Spleen (tissue), 11 donors: ENCODE results near the gene DCTN3. TPM values are rescaled to one million over a fixed set of nuclear protein-coding genes. Genes with fewer than 3 reads are reported as not detected.

Experiments used
- DNase-seq: peaks from one replicate; pipeline ENCODE4 v3.0.0-alpha.2; 2020
- H3K27ac ChIP-seq, 8 donors: fragments of 200-600 bp; sonication (generic) in 7 of 8; 1 replicate in 4 of 8; 2 replicates in 4 of 8; pipeline versions ENCODE4 v1.5.0 to v1.8.0; 2016 to 2021; ENCODE audit warnings: inconsistent platforms in 4 of 8, mild to moderate bottlenecking in 4 of 8, moderate library complexity in 1 of 8
- H3K27me3 ChIP-seq, 7 donors: fragments of 200-600 bp; sonication (generic) in 6 of 7; replicated peaks in 1 of 7; 1 replicate in 4 of 7; 2 replicates in 3 of 7; pipeline versions ENCODE4 v1.5.0 to v1.8.0; 2016 to 2021; ENCODE audit warnings: inconsistent platforms in 3 of 7, mild to moderate bottlenecking in 1 of 7
- H3K36me3 ChIP-seq, 6 donors: fragments of 200-600 bp; sonication (generic) in 5 of 6; 1 replicate in 4 of 6; 2 replicates in 2 of 6; pipeline versions ENCODE4 v1.5.0 to v1.8.0; 2016 to 2021; ENCODE audit warnings: inconsistent platforms in 2 of 6
- H3K4me1 ChIP-seq, 6 donors: fragments of 200-600 bp; sonication (generic) in 5 of 6; 1 replicate in 3 of 6; 2 replicates in 3 of 6; pipeline versions ENCODE4 v1.5.0 to v1.8.0; 2016 to 2021; ENCODE audit warnings: inconsistent platforms in 3 of 6
- H3K4me3 ChIP-seq, 8 donors: fragments of 200-600 bp; sonication (generic) in 7 of 8; 1 replicate in 4 of 8; 2 replicates in 4 of 8; pipeline versions ENCODE4 v1.5.0 to v1.8.0; 2016 to 2021; ENCODE audit warnings: inconsistent platforms in 4 of 8, mild to moderate bottlenecking in 4 of 8, moderate library complexity in 2 of 8
- H3K9me3 ChIP-seq, 8 donors: fragments of 200-600 bp; sonication (generic) in 7 of 8; 1 replicate in 4 of 8; 2 replicates in 4 of 8; pipeline versions ENCODE4 v1.5.0 to v1.8.0; 2016 to 2021; ENCODE audit warnings: inconsistent platforms in 4 of 8
- POLR2A ChIP-seq, 3 donors: fragments of 450-650 bp; IDR thresholded peaks; one replicate each; pipeline ENCODE4 v1.5.1; 2017; ENCODE audit warnings: antibody characterized with exemption in 3 of 3, mild to moderate bottlenecking in 1 of 3
- POLR2AphosphoS5 ChIP-seq, 3 donors: sonication (generic); formaldehyde crosslinking; IDR thresholded peaks; one replicate each; pipeline ENCODE4 v1.5.1; 2017; ENCODE audit warnings: antibody characterized with exemption in 3 of 3
- WGBS, 5 donors: extraction: QIAGEN DNeasy Blood & Tissue Kit in 3 of 5; methylation state at CpG; one replicate each; pipeline versions ENCODE4 v1.1.5 to v1.1.7; 2013 to 2018; 5-methylcytosine and 5-hydroxymethylcytosine counted together
- intact Hi-C: fragments of 100-400 bp; cut with DNase I; formaldehyde crosslinking; loops from one replicate; pipeline ENCODE4 v1.15.0; 2023; ENCODE audit warnings: low total_unique reads
- polyA plus RNA-seq, 3 donors: library from polyadenylated mRNA; stranded (reverse); fragments of 200-250 nt; gene quantifications; one replicate each; pipeline ENCODE4 v1.2.1, GENCODE V29; 2013
- total RNA-seq, 7 donors: library from RNA; depleted of rRNA in 3 of 7; stranded (reverse); fragments of >200 nt in 3 of 7; fragmentation: NEBNext Ultra II Directional in 4 of 7; extraction: Animal tissue kit (Norgen Biotek cat#: 25700) in 4 of 7; gene quantifications; one replicate each; pipeline versions ENCODE4 v1.1.0 to v1.2.1, GENCODE V29; 2016 to 2021
- TF ChIP-seq, protein P1 (sequence below), 11 experiments: fragments of 200-600 bp in 7 of 11; fragments of 450-650 bp in 4 of 11; sonication (generic) in 4 of 11; IDR thresholded peaks in 8 of 11; conservative IDR thresholded peaks in 3 of 11; 1 replicate in 7 of 11; 2 replicates in 4 of 11; pipeline versions ENCODE4 v1.4.0 to v1.8.0; 2016 to 2021; ENCODE audit warnings: antibody characterized with exemption in 11 of 11, inconsistent platforms in 4 of 11, mild to moderate bottlenecking in 1 of 11
- donor health status: healthy with polysubstance abuse.
- donor health status: DM: no; HTN: no; CAD: no; lungs with moderate emphysema.
- donor health status: DM: no; HTN: no; CAD: no.
- donor health status: Bipolar disorder and iron deficiency.
- donor health status: healthy.
- donor health status: DM: no; HTN: no; CAD: no.
- donor health status: DM: yes; HTN: yes; CAD: no.

DCTN3 gene
- total and polyA plus RNA-seq, 10 donors = 43.8 to 79.8 (median 56.7) TPM

DNA sequence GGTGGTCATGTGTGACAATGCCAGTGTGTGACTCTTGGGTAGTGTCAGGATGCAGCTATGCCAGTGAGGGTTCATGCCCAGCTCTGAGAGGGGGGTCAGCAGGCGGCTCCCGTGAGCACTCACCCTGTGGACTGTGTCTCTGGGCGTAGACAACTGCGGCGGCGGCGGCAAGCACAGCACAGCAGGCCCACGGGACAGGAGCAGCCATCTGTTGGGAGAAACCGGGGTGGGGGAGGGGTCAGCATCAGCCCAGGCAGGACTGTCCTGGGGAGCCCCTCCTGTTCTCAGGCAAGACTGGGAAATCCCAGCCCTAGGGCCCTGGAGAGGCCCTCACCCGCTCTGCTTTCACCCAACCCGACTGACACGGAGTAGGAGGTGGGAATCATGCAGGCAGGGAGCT, 51.5 kb downstream of the DCTN3 start:
- Histone ChIP-seq H3K36me3 (no peaks in the 10 kb centered on the region), H3K27ac (no peak overlapping the region), H3K4me1 (peaks cover 0 to 79% (median 20%) of the 10 kb centered on the region in 6 donors), H3K4me3 (no peak overlapping the region), H3K27me3 (peaks cover 0 to 40% (median 0%) of the 10 kb centered on the region in 7 donors), H3K9me3 (no peaks in the 10 kb centered on the region)
- 69 to 84% (median 74%) methylated on average over 4 to 12 of the region's 12 CpGs for WGBS, 5 donors
- TF ChIP-seq, protein P1, sequence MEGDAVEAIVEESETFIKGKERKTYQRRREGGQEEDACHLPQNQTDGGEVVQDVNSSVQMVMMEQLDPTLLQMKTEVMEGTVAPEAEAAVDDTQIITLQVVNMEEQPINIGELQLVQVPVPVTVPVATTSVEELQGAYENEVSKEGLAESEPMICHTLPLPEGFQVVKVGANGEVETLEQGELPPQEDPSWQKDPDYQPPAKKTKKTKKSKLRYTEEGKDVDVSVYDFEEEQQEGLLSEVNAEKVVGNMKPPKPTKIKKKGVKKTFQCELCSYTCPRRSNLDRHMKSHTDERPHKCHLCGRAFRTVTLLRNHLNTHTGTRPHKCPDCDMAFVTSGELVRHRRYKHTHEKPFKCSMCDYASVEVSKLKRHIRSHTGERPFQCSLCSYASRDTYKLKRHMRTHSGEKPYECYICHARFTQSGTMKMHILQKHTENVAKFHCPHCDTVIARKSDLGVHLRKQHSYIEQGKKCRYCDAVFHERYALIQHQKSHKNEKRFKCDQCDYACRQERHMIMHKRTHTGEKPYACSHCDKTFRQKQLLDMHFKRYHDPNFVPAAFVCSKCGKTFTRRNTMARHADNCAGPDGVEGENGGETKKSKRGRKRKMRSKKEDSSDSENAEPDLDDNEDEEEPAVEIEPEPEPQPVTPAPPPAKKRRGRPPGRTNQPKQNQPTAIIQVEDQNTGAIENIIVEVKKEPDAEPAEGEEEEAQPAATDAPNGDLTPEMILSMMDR (IDR thresholded peaks at IDR 0.05 in 8 of 11, conservative IDR thresholded peaks at IDR 0.05 in 3 of 11) = no peak
- no peak for TF ChIP-seq POLR2A (IDR thresholded peaks at IDR 0.05)
- DNase-seq = no peak
- intact Hi-C loops = no loop called here

DNA sequence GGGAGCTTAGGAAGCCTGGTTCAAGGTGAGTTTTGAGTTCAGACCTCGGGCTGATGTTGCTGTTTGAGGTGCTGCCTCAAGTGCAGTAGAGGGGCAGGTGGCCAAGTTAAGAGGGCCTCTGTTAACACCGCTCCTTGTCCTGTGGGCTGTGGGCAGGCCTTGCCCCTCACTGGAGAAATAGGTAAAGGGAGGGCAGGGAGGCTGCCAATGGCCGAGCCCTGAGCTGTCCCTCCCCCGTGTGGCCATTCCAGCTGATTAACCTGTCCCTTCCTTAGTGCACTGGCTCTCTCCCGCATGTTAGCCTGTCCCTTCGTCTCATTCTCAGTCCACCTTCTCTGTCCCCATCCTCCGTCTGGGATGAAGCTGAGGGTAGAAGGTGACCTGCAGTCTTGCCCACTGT, 52.2 kb downstream of the DCTN3 start:
- peaks cover 0 to 34% (median 0%) of the 10 kb centered on the region in 7 donors for H3K27me3 ChIP-seq

DNA sequence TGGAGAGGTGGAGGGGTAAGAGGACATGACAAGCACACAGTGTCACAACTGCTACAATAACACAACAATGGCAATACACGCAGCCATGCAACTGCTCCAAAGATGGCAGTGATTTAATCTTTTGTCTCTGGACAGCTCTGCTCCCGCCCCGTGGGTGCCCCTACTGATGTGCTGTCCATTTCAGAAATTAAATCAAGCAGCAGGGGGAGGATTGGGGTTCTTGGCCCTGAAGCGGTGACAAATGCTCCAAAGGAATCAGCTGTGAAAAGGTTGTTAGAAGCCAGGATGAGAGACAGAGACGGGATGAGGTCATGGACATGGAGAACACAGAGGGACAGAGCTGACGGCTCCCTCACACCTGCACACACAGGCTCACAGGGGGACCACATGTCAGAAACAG, 53.3 kb downstream of the DCTN3 start:
- no peak for DNase-seq
- intact Hi-C loops = no loop called here
- Histone ChIP-seq H3K27me3 (peaks cover 0 to 34% (median 0%) of the 10 kb centered on the region in 7 donors), H3K9me3 (peaks cover 0 to 5% (median 2%) of the 10 kb centered on the region in 8 donors), H3K36me3 (no peaks in the 10 kb centered on the region), H3K27ac (no peak overlapping the region), H3K4me1 (peaks cover 0 to 61% (median 15%) of the 10 kb centered on the region in 6 donors), H3K4me3 (no peak overlapping the region)
- TF ChIP-seq POLR2A (IDR thresholded peaks at IDR 0.05) (no peak), POLR2AphosphoS5 (IDR thresholded peaks at IDR 0.05) (no peak)
- TF ChIP-seq, protein P1 (IDR thresholded peaks at IDR 0.05 in 8 of 11, conservative IDR thresholded peaks at IDR 0.05 in 3 of 11) = no peak
- 67 to 81% (median 80%) methylated on average over 6 of the region's 6 CpGs for WGBS, 5 donors

More for the DNA sequence above, 52.2 kb downstream of the DCTN3 start:
- DNase-seq = no peak
- WGBS, 5 donors = 79 to 89% (median 82%) methylated on average over 7 of the region's 7 CpGs
- Histone ChIP-seq H3K36me3 (no peaks in the 10 kb centered on the region), H3K4me1 (peaks cover 0 to 73% (median 17%) of the 10 kb centered on the region in 6 donors), H3K9me3 (no peaks in the 10 kb centered on the region), H3K27ac (no peak overlapping the region), H3K4me3 (no peak overlapping the region)
- TF ChIP-seq, protein P1 (IDR thresholded peaks at IDR 0.05 in 8 of 11, conservative IDR thresholded peaks at IDR 0.05 in 3 of 11) = no peak
- TF ChIP-seq POLR2AphosphoS5 (IDR thresholded peaks at IDR 0.05) (no peak), POLR2A (IDR thresholded peaks at IDR 0.05) (no peak)
- intact Hi-C loops = no loop called here

DNA sequence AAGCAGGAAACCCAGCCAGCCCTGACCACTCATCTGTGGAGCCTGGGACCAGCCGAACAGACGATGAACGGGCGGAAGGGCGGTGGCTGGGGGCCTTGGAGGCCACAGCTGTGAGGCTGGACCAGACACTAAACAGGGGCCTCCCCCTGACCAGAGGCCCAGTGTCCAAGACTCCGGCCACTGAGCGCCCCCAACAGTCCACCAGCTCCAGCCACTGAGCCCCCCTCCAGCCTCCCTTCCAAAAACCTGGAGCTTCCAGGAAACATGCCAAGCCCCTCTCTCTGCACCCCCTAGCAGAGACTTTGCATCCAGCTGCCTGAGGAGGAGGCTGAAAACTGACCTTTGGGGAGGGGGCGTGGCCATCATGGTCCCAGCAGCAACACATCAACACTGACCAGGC, 54.0 kb downstream of the DCTN3 start:
- H3K9me3 ChIP-seq = peaks cover 0 to 8% (median 3%) of the 10 kb centered on the region in 8 donors
- intact Hi-C loops = no loop called here
- H3K4me1 ChIP-seq = peaks cover 0 to 62% (median 18%) of the 10 kb centered on the region in 6 donors
- peak in 1 of 3 donors; percentile 27 for TF ChIP-seq POLR2AphosphoS5 (IDR thresholded peaks at IDR 0.05)
- TF ChIP-seq, protein P1 (IDR thresholded peaks at IDR 0.05 in 8 of 11, conservative IDR thresholded peaks at IDR 0.05 in 3 of 11) = no peak
- peak overlapping the region in 2 of 8 donors; percentile 10 to 33 for H3K27ac ChIP-seq
- 52 to 59% (median 58%) methylated on average over 4 to 8 of the region's 8 CpGs for WGBS, 5 donors
- H3K27me3 ChIP-seq = peaks cover 0 to 34% (median 0%) of the 10 kb centered on the region in 7 donors
- H3K36me3 ChIP-seq = no peaks in the 10 kb centered on the region
- DNase-seq = no peak
- H3K4me3 ChIP-seq = no peak overlapping the region
